H1 (cell line): ENCODE measurements around the gene HNRNPK. TPM values are rescaled to one million over a fixed set of nuclear protein-coding genes. Genes with fewer than 3 reads are reported as not detected.

Experiments used
- ASH2L ChIP-seq: fragments of 200-600, 300-600 bp; sonication (generic); IDR thresholded peaks from one replicate; pipeline ENCODE4 v1.7.1; 2017; ENCODE audit warnings: low read length
- CBX5 ChIP-seq: fragments of 300-800, 300-1000 bp; sonication (generic); IDR thresholded peaks from 2 replicates; pipeline ENCODE4 v1.7.1; 2016; ENCODE audit warnings: antibody characterized with exemption, low read length, low read depth
- CBX8 ChIP-seq: fragments of 300-800, 300-1000 bp; sonication (generic); IDR thresholded peaks from 2 replicates; pipeline ENCODE4 v1.7.1; 2016; ENCODE audit warnings: low read depth, low read length, borderline replicate concordance
- CHD1 ChIP-seq: IDR thresholded peaks from 2 replicates; pipeline ENCODE4 v1.6.1; 2012; ENCODE audit warnings: low read depth, low read length, improper control_type of control experiment
- EGR1 ChIP-seq: IDR thresholded peaks from 2 replicates; pipeline ENCODE4 v1.6.1; 2011; ENCODE audit warnings: low read depth, low read length, borderline replicate concordance
- KDM4A ChIP-seq: IDR thresholded peaks from one replicate; pipeline ENCODE4 v1.7.1; 2012; ENCODE audit warnings: low read depth, mild to moderate bottlenecking, moderate library complexity, low read length, inconsistent platforms; ENCODE audit not compliant: severe bottlenecking
- KDM5A ChIP-seq: fragments of 200-600 bp; IDR thresholded peaks from 2 replicates; pipeline ENCODE4 v1.7.1; 2012; ENCODE audit warnings: mild to moderate bottlenecking, low read length, inconsistent platforms, mixed read lengths
- MAFK ChIP-seq: IDR thresholded peaks from 2 replicates; pipeline ENCODE4 v1.6.1; 2012; ENCODE audit warnings: low read depth, mild to moderate bottlenecking, improper control_type of control experiment, low read length
- NANOG ChIP-seq: IDR thresholded peaks from 2 replicates; pipeline ENCODE4 v1.6.1; 2011; ENCODE audit warnings: low read length, low read depth, mild to moderate bottlenecking, inconsistent platforms; ENCODE audit not compliant: insufficient read depth, poor library complexity, severe bottlenecking
- POLR2AphosphoS5 ChIP-seq: IDR thresholded peaks from 2 replicates; pipeline ENCODE4 v1.6.1; 2011; ENCODE audit warnings: low read depth, low read length
- POU5F1 ChIP-seq: IDR thresholded peaks from 2 replicates; pipeline ENCODE4 v1.6.1; 2011; ENCODE audit warnings: low read depth, mild to moderate bottlenecking, low read length, moderate library complexity
- RAD21 ChIP-seq, 2 experiments: IDR thresholded peaks in 1 of 2; conservative IDR thresholded peaks in 1 of 2; 2 replicates each; pipeline ENCODE4 v1.6.1; 2011; ENCODE audit warnings: low read depth in 2 of 2, low read length in 2 of 2, improper control_type of control experiment in 1 of 2, inconsistent platforms in 1 of 2, mild to moderate bottlenecking in 1 of 2, moderate library complexity in 1 of 2
- RFX5 ChIP-seq: IDR thresholded peaks from 2 replicates; pipeline ENCODE4 v1.6.1; 2011; ENCODE audit warnings: low read depth, low read length, improper control_type of control experiment, borderline replicate concordance
- RXRA ChIP-seq: IDR thresholded peaks from 2 replicates; pipeline ENCODE4 v1.6.1; 2011; ENCODE audit warnings: low read depth, mild to moderate bottlenecking, low read length, moderate library complexity; ENCODE audit not compliant: insufficient read depth
- SAP30 ChIP-seq: fragments of 300-600 bp; sonication (generic); IDR thresholded peaks from 2 replicates; pipeline ENCODE4 v1.7.1; 2012; ENCODE audit warnings: low read length, moderate library complexity, mild to moderate bottlenecking, inconsistent platforms; ENCODE audit not compliant: insufficient read depth, insufficient replicate concordance
- SIRT6 ChIP-seq: IDR thresholded peaks from one replicate; pipeline ENCODE4 v1.7.1; 2012; ENCODE audit warnings: low read length, inconsistent platforms
- SRF ChIP-seq: IDR thresholded peaks from 2 replicates; pipeline ENCODE4 v1.6.1; 2011; ENCODE audit warnings: mild to moderate bottlenecking, low read depth, low read length, moderate library complexity
- SUZ12 ChIP-seq: fragments of 200-600 bp; sonication (generic); IDR thresholded peaks from 2 replicates; pipeline ENCODE4 v1.6.1; 2012; ENCODE audit warnings: mild to moderate bottlenecking, inconsistent platforms, low read length, moderate library complexity, mixed read lengths
- TAF7 ChIP-seq: optimal IDR thresholded peaks from 2 replicates; pipeline ENCODE3; 2011; ENCODE audit warnings: low read depth, mild to moderate bottlenecking, inconsistent platforms, low read length, moderate library complexity, borderline replicate concordance
- TCF12 ChIP-seq: IDR thresholded peaks from 2 replicates; pipeline ENCODE4 v1.6.1; 2011; ENCODE audit warnings: low read depth, mild to moderate bottlenecking, low read length
- YY1 ChIP-seq: IDR thresholded peaks from 2 replicates; pipeline ENCODE4 v1.6.1; 2011; ENCODE audit warnings: low read depth, mild to moderate bottlenecking, low read length
- ZNF274 ChIP-seq: IDR thresholded peaks from 2 replicates; pipeline ENCODE4 v1.7.0; 2012; ENCODE audit warnings: low read length, borderline replicate concordance; ENCODE audit errors: extremely low read depth
- polyA plus RNA-seq, 7 experiments: library from polyadenylated mRNA; depleted of rRNA in 3 of 7; stranded (reverse) in 5 of 7; unstranded in 2 of 7; fragments of >200 nt in 5 of 7; fragments of 200-250 nt in 2 of 7; gene quantifications; 1 replicate in 5 of 7; 2 replicates in 1 of 7; 4 replicates in 1 of 7; pipeline versions ENCODE4 v1.2.1 to v1.2.3, GENCODE V29; 2011 to 2013; ENCODE audit warnings: missing spikeins in 2 of 7, mixed read lengths in 2 of 7
- total RNA-seq: library from RNA; stranded (reverse); fragmentation: NEBNext Ultra II Directional; extraction: Animal tissue kit (Norgen Biotek cat#: 25700); gene quantifications from 2 replicates; pipeline ENCODE4 v1.2.1, GENCODE V29; 2021
- TF ChIP-seq, protein P1 (sequence below): IDR thresholded peaks from 2 replicates; pipeline ENCODE4 v1.6.1; 2011; ENCODE audit warnings: low read depth, mild to moderate bottlenecking, low read length; ENCODE audit not compliant: insufficient read depth
- TF ChIP-seq, protein P2 (sequence below): IDR thresholded peaks from 2 replicates; pipeline ENCODE4 v1.6.1; 2012; ENCODE audit warnings: inconsistent platforms

The HNRNPK gene
- total and polyA plus RNA-seq, 2 of the 8 experiments (the other 6 are each of a cell fraction or from before 2014, with no cell fraction given) = 414 to 887 TPM

DNA sequence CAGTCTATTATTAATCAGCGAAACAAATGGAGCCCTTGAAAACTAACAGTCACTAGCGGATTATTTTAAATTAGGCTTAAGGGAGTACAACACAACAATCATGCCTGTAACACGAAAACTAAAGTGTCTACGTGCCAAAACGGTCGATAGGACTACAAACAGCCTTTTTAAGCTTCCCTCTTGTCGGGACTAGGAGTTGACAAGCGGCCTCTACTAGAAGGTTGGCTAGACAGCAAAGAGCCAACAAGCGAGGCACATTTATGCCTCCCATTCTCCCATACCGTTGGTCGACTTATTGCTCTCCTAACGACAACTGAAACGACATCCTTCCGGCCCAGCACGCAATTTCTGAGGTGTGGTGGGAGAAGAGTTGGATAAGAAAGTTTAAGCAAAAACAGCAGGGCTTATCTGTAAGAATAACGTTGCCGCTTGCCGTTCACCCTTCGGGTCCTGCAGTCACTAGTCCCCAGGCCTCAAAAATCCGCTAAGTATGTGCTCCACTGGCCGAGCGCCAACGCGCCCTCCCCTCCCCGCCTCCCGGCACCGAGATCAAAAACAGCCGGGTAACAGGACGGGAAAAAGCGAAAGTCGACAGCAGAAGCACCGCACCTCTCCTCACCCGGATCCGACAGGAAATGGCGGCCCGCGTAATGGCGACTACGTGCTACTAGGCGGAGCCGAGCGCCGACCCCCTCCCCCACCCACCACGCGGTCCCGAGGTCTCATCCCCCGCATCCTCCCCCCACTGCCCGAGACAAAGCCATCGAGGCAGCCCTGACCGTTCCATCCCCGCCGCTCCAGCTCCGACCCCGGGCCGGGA is 813 bp downstream of the HNRNPK start (continued):
- TF ChIP-seq KDM5A = no peak
- TF ChIP-seq MAFK = no peak
- TF ChIP-seq KDM4A = no peak
- peak; percentile 94 for TF ChIP-seq YY1
- peak; percentile 40 for TF ChIP-seq ASH2L
- TF ChIP-seq RAD21 (IDR thresholded peaks at IDR 0.05 in 1 of 2, conservative IDR thresholded peaks at IDR 0.05 in 1 of 2; ENCODE audit: low read depth in 2 of 2, low read length in 2 of 2) = no peak
- TF ChIP-seq CBX8 = no peak
- no peak for TF ChIP-seq RFX5
- TF ChIP-seq CHD1 = no peak; the same call in 1 of the 2 replicates
- TF ChIP-seq, protein P1, sequence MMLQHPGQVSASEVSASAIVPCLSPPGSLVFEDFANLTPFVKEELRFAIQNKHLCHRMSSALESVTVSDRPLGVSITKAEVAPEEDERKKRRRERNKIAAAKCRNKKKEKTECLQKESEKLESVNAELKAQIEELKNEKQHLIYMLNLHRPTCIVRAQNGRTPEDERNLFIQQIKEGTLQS = no peak
- TF ChIP-seq, protein P2, sequence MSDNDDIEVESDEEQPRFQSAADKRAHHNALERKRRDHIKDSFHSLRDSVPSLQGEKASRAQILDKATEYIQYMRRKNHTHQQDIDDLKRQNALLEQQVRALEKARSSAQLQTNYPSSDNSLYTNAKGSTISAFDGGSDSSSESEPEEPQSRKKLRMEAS = peak; percentile 98
- no peak for TF ChIP-seq NANOG
- no peak for TF ChIP-seq SUZ12
- no peak for TF ChIP-seq SRF
- TF ChIP-seq EGR1 = no peak
- no peak for TF ChIP-seq POU5F1
- TF ChIP-seq TAF7 = no peak
- TF ChIP-seq CBX5 = no peak
- no peak for TF ChIP-seq TCF12
- TF ChIP-seq SAP30 = peak; percentile 84
- TF ChIP-seq RXRA = no peak
- no peak for TF ChIP-seq SIRT6
- TF ChIP-seq ZNF274 = no peak
- TF ChIP-seq POLR2AphosphoS5 = peak; percentile 85
